Activated T-helper 2 cell treated with anti-CD3 and anti-CD28 coated beads, Interferon-gamma antibody, Interleukin-2, Interleukin-4, amounts not matched to agents 10 μg/mL and 5 μg/mL and 100 μg/mL, durations not matched to agents 14 hours and 24 hours and 36 hours (primary cell): Measurements from ENCODE around the gene ZSWIM7. TPM values are rescaled to one million over a fixed set of nuclear protein-coding genes. Genes with fewer than 3 reads are reported as not detected.

Source experiments
- DNase-seq: peaks from one replicate; pipeline ENCODE4 v3.0.0; 2021; ENCODE audit warnings: low spot score
- H3K27ac Mint-ChIP-seq: one replicate; pipeline ENCODE4 v1.8.0; 2021; ENCODE audit warnings: mixed read lengths
- H3K27me3 Mint-ChIP-seq: one replicate; pipeline ENCODE4 v1.8.0; 2021; ENCODE audit warnings: low read depth, mixed read lengths
- H3K36me3 Mint-ChIP-seq: one replicate; pipeline ENCODE4 v1.8.0; 2021; ENCODE audit warnings: low read depth, mixed read lengths
- H3K4me1 Mint-ChIP-seq: one replicate; pipeline ENCODE4 v1.8.0; 2021; ENCODE audit warnings: low read depth, mixed read lengths
- H3K4me3 Mint-ChIP-seq: one replicate; pipeline ENCODE4 v1.8.0; 2021; ENCODE audit warnings: low read depth, mild to moderate bottlenecking, moderate library complexity, mixed read lengths
- H3K9me3 Mint-ChIP-seq: one replicate; pipeline ENCODE4 v1.8.0; 2021; ENCODE audit warnings: mixed read lengths
- intact Hi-C: fragments of 100-400 bp; cut with micrococcal nuclease; formaldehyde crosslinking; loops from one replicate; pipeline ENCODE4 v1.15.1; 2023
- total RNA-seq: library from RNA; stranded (reverse); gene quantifications from 2 replicates; pipeline ENCODE4 v1.2.3, GENCODE V29; 2022

The ZSWIM7 gene
- total RNA-seq, 1 donor from 2014 or later: 14.2 TPM

- no peak overlapping the region for H3K27ac Mint-ChIP-seq
- H3K9me3 Mint-ChIP-seq: no peaks in the 10 kb centered on the region
- DNase-seq: no peak
- H3K4me3 Mint-ChIP-seq: no peak overlapping the region
- intact Hi-C loops: no loop called here
- peaks cover 4% of the 10 kb centered on the region for H3K4me1 Mint-ChIP-seq
- peaks cover 62% of the 10 kb centered on the region for H3K36me3 Mint-ChIP-seq
- H3K27me3 Mint-ChIP-seq: no peaks in the 10 kb centered on the region
Measured at GRCh38 chr17:16019347-16019746, 19.8 kb upstream of the ZSWIM7 start.

GRCh38 chr17:16013943-16014407 lies 14.5 kb upstream of the ZSWIM7 start:
- Mint-ChIP-seq H3K36me3 (peaks cover 57% of the 10 kb centered on the region), H3K4me3 (no peak overlapping the region), H3K4me1 (no peaks in the 10 kb centered on the region), H3K27me3 (no peaks in the 10 kb centered on the region), H3K9me3 (no peaks in the 10 kb centered on the region), H3K27ac (no peak overlapping the region)
- DNase-seq: no peak
- intact Hi-C loops: no loop called here

GRCh38 chr17:16007439-16007838 lies 7.9 kb upstream of the ZSWIM7 start:
- DNase-seq: no peak
- Mint-ChIP-seq H3K4me3 (no peak overlapping the region), H3K4me1 (peaks cover 26% of the 10 kb centered on the region), H3K36me3 (peaks cover 86% of the 10 kb centered on the region), H3K9me3 (no peaks in the 10 kb centered on the region), H3K27ac (peak overlapping the region; percentile 33), H3K27me3 (no peaks in the 10 kb centered on the region)
- intact Hi-C loops: loop anchor here (1.0 kb wide), 1 partner anchor 21 kb away; no protein-coding TSS in a partner anchor

GRCh38 chr17:16005636-16006035 lies 6.1 kb upstream of the ZSWIM7 start:
- peaks cover 41% of the 10 kb centered on the region for H3K4me1 Mint-ChIP-seq
- H3K4me3 Mint-ChIP-seq: no peak overlapping the region
- intact Hi-C loops: no loop called here
- DNase-seq: no peak
- H3K36me3 Mint-ChIP-seq: peaks cover 89% of the 10 kb centered on the region
- peaks cover 9% of the 10 kb centered on the region for H3K9me3 Mint-ChIP-seq
- H3K27me3 Mint-ChIP-seq: no peaks in the 10 kb centered on the region
- no peak overlapping the region for H3K27ac Mint-ChIP-seq

- intact Hi-C loops: no loop called here
- Mint-ChIP-seq H3K27ac (no peak overlapping the region), H3K4me3 (no peak overlapping the region), H3K27me3 (no peaks in the 10 kb centered on the region), H3K4me1 (peaks cover 44% of the 10 kb centered on the region), H3K9me3 (peaks cover 9% of the 10 kb centered on the region), H3K36me3 (peaks cover 85% of the 10 kb centered on the region)
- DNase-seq: no peak
Measured at GRCh38 chr17:16003841-16004240, 4.3 kb upstream of the ZSWIM7 start.

- intact Hi-C loops: no loop called here
- no peak for DNase-seq
- Mint-ChIP-seq H3K27me3 (no peaks in the 10 kb centered on the region), H3K9me3 (peaks cover 9% of the 10 kb centered on the region), H3K4me1 (peaks cover 33% of the 10 kb centered on the region), H3K4me3 (no peak overlapping the region), H3K36me3 (peaks cover 74% of the 10 kb centered on the region), H3K27ac (no peak overlapping the region)
Measured at GRCh38 chr17:16002708-16003260, 3.3 kb upstream of the ZSWIM7 start.

GRCh38 chr17:16001226-16001897 lies 1.9 kb upstream of the ZSWIM7 start:
- intact Hi-C loops: no loop called here
- peaks cover 9% of the 10 kb centered on the region for H3K9me3 Mint-ChIP-seq
- H3K4me1 Mint-ChIP-seq: peaks cover 28% of the 10 kb centered on the region
- H3K36me3 Mint-ChIP-seq: peaks cover 60% of the 10 kb centered on the region
- H3K27ac Mint-ChIP-seq: peak overlapping the region; percentile 90
- peak overlapping the region; percentile 94 for H3K4me3 Mint-ChIP-seq
- no peaks in the 10 kb centered on the region for H3K27me3 Mint-ChIP-seq
- no peak for DNase-seq

GRCh38 chr17:15999974-16000827 lies 697 bp upstream of the ZSWIM7 start:
- Mint-ChIP-seq H3K4me3 (peak overlapping the region; percentile 94), H3K27ac (peak overlapping the region; percentile 90), H3K27me3 (no peaks in the 10 kb centered on the region), H3K36me3 (peaks cover 48% of the 10 kb centered on the region), H3K4me1 (peaks cover 27% of the 10 kb centered on the region), H3K9me3 (peaks cover 9% of the 10 kb centered on the region)
- intact Hi-C loops: loop anchor here (1.0 to 5.0 kb wide), 5 partner anchors 41 to 381 kb away; partner anchors contain the start of gene UBB
- DNase-seq: no peak

- Mint-ChIP-seq H3K4me1 (peaks cover 22% of the 10 kb centered on the region), H3K27me3 (no peaks in the 10 kb centered on the region), H3K36me3 (peaks cover 27% of the 10 kb centered on the region), H3K27ac (no peak overlapping the region), H3K4me3 (no peak overlapping the region), H3K9me3 (peaks cover 9% of the 10 kb centered on the region)
- no peak for DNase-seq
- intact Hi-C loops: loop anchor here (1.0 to 5.0 kb wide), 4 partner anchors 53 to 170 kb away; partner anchors contain the start of gene ADORA2B
Measured at GRCh38 chr17:15998031-15998562, 1.4 kb downstream of the ZSWIM7 start.

GRCh38 chr17:15996322-15996721 lies 3.2 kb downstream of the ZSWIM7 start:
- H3K4me1 Mint-ChIP-seq: peaks cover 14% of the 10 kb centered on the region
- intact Hi-C loops: loop anchor here (5.0 kb wide), 1 partner anchor 149 kb away; no protein-coding TSS in a partner anchor
- no peak for DNase-seq
- H3K27me3 Mint-ChIP-seq: no peaks in the 10 kb centered on the region
- peaks cover 9% of the 10 kb centered on the region for H3K36me3 Mint-ChIP-seq
- no peak overlapping the region for H3K27ac Mint-ChIP-seq
- no peaks in the 10 kb centered on the region for H3K9me3 Mint-ChIP-seq
- no peak overlapping the region for H3K4me3 Mint-ChIP-seq

GRCh38 chr17:15981646-15982580 lies 17.6 kb downstream of the ZSWIM7 start:
- H3K9me3 Mint-ChIP-seq: no peaks in the 10 kb centered on the region
- H3K36me3 Mint-ChIP-seq: peaks cover 47% of the 10 kb centered on the region
- H3K4me3 Mint-ChIP-seq: no peak overlapping the region
- peaks cover 22% of the 10 kb centered on the region for H3K4me1 Mint-ChIP-seq
- DNase-seq: no peak
- H3K27ac Mint-ChIP-seq: no peak overlapping the region
- no peaks in the 10 kb centered on the region for H3K27me3 Mint-ChIP-seq
- intact Hi-C loops: no loop called here

GRCh38 chr17:15981208-15981607 lies 18.3 kb downstream of the ZSWIM7 start:
- no peak overlapping the region for H3K4me3 Mint-ChIP-seq
- H3K36me3 Mint-ChIP-seq: peaks cover 45% of the 10 kb centered on the region
- H3K27me3 Mint-ChIP-seq: no peaks in the 10 kb centered on the region
- intact Hi-C loops: no loop called here
- H3K4me1 Mint-ChIP-seq: peaks cover 23% of the 10 kb centered on the region
- no peaks in the 10 kb centered on the region for H3K9me3 Mint-ChIP-seq
- DNase-seq: no peak
- H3K27ac Mint-ChIP-seq: no peak overlapping the region
